SH-SY5Y (cell line): ENCODE measurements around the gene MTA2.

ENCODE experiments used
- GATA2 ChIP-seq: IDR thresholded peaks from 2 replicates; pipeline ENCODE4 v1.6.1; 2011; ENCODE audit warnings: mild to moderate bottlenecking, low read depth, low read length
- GATA3 ChIP-seq: IDR thresholded peaks from 2 replicates; pipeline ENCODE4 v1.6.1; 2011; ENCODE audit warnings: low read depth, mild to moderate bottlenecking, low read length, moderate library complexity

Gene MTA2

GRCh38 chr11:62621567-62622470 lies 20.2 kb upstream of the MTA2 start, which contains the start of gene B3GAT3:
Gene B3GAT3, minus strand, starts transcription at chr11:62621986. Its CDS starts 39 bp downstream, at chr11:62621947.
- TF ChIP-seq GATA3 (no peak), GATA2 (no peak; the same call in 1 of the 2 replicates)

- TF ChIP-seq GATA2, result no peak
- no peak for TF ChIP-seq GATA3
Observed at GRCh38 chr11:62621027-62621566, 19.4 kb upstream of the MTA2 start.

GRCh38 chr11:62615521-62615920 lies 13.9 kb upstream of the MTA2 start:
- TF ChIP-seq GATA2 (no peak), GATA3 (no peak)

DNA sequence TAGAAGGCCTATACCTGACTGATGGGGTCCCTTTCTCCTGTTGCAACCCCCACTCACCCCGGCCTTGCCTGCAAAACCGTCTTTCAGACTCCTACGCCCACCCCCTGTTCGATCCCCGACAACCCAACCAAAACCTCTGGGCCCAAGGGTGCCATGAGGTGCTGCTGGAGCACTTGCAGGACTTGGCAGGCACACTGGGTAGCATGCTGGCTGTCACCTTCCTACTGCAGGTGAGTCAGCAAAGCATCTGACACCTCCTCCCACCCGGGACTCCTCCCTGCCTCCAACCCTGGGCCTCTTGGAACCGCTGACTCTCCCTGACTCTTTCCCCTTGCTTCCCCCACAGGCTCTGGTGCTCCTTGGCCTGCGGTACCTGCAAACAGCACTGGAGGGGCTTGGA lies 12.6 kb upstream of the MTA2 start:
- no peak for TF ChIP-seq GATA2
- no peak for TF ChIP-seq GATA3

GRCh38 chr11:62613291-62613778 lies 11.7 kb upstream of the MTA2 start:
- TF ChIP-seq GATA2, result no peak
- TF ChIP-seq GATA3, result no peak

- TF ChIP-seq GATA3 (no peak), GATA2 (no peak)
Observed at GRCh38 chr11:62612366-62613290, 11.0 kb upstream of the MTA2 start, which contains the start of the genes EML3 and ROM1. Gene EML3, minus strand, starts transcription at chr11:62612775. Its CDS starts 318 bp downstream, at chr11:62612457. Gene ROM1, plus strand, starts transcription at chr11:62613257. Its CDS starts 25 bp downstream, at chr11:62613282.

- no peak for TF ChIP-seq GATA3
- no peak for TF ChIP-seq GATA2
Observed at GRCh38 chr11:62611705-62612365, 10.2 kb upstream of the MTA2 start.

DNA sequence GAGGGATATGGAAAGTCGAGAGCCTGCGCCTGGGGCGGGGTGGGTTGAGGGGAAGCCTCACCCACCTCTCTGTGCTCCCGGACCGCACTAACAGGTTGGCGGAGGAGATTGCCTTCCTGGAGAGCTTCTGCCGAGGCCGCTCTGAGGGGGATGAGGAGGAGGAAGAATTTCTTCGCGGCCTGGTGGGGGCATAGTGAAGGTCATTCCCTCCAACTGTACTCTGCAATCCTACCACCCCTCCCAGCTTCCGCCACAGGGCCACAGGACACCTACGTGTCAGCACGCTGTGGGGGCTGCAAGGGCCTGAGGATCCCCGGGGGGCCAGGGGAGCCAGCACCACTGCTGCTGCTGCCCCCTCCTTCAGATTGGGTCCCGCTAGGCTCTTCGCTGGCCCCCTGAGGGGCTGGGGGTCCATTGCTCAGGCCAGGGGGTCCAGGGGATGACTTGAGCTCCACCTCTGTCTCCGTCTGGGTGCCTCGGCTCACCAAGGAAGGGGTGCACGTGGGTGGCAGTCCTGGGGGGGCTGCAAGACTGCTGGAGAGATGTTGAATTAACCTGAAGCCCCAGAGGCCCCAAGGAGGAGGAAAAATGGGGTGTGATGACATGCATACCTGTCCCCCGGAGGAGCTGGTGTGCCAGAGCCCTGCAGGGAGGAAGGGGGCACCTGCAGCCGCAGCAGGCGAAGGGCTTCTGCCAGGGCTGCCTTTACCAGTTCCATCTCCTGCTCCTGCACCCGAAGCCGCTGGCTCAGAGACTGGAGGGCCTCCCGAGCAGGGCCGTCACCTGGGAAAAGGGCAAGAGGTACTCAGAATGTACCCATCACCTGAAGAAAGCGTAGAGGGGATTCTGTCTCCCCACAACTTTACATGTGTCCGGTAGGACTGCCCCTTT lies 9.4 kb upstream of the MTA2 start:
- no peak for TF ChIP-seq GATA2
- no peak for TF ChIP-seq GATA3

DNA sequence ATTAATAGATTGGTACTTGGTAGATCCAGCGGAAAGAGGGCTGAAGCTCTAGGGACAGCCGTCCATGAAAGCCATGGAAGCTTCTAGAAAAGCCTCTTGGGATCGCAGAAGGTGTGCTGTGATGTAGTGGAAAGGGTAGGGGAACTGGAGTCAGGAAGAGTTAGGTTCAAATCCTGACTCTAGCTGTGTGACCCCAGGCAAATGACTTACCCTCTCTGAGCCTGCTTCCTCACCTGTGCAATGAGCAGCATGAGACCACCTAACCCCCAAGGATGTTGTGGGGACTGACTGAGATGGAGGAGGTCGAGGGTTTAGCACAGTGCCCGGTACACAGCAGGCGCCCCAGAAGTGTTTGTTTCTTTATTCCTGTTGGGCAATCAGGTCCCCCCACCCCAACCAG lies 8.7 kb upstream of the MTA2 start:
- no peak for TF ChIP-seq GATA2
- no peak for TF ChIP-seq GATA3

- no peak for TF ChIP-seq GATA2
- no peak for TF ChIP-seq GATA3
Observed at GRCh38 chr11:62608776-62609175, 7.1 kb upstream of the MTA2 start.

DNA sequence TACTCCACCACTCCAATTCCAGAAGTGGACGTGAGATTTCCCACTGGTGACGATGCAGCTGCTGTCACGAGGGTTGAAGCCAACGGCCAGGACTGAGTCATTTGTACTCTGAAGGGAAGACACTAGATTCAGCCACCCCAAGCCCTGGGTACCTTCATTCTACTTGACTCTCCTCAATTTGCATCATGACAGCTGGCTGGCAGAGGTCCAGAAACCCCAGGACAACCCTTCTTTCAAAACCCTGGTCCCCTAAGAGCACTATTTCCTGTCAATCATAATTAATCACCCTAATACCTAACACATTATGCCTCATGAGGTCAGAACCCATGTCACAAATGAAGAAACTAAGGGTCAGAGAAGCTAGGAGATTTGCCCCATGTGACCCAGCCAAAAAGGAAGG lies 6.0 kb upstream of the MTA2 start:
- TF ChIP-seq GATA3, result no peak

DNA sequence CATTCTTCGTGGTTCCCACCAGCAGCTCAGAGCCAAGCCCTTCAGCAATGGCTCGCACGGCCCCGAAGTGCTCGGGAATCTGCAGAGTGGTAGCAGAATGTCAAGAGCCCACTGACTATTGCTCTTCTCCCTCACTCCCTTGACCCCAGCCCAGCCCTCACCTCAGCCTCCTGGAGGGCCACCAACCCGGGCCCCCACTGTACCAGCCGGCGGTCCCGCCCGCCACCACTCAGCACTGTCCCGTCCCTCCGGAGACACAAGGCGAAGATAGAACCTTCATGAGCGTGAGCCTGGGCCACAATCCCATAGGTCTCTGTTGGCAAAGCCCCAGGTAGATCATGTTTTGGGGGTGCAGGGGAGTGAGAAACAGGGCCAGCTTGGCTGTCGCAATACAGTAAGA lies 4.2 kb upstream of the MTA2 start:
- TF ChIP-seq GATA3 (no peak), GATA2 (no peak)

DNA sequence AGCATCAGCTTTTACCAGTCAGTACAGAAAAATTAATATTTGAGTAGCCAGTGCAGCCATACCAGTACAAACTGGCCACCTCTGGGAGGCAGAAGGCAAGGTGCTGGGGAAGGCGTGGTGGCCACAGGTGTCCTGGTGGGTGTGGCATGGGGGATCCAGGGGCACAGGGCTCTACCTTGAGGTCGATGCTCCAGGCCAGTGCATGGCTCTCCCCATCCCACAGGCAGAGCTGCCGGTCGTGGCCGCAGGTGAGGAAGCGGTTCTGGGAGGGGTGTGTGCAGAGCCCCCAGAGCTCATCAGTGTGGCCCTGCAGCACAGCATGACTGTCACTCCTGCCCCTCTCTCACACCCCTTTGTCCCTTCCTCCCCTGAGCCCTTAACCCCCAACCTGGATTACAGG lies 3.8 kb upstream of the MTA2 start:
- TF ChIP-seq GATA3 (no peak), GATA2 (no peak)
